Neutrophil (primary cell): ENCODE data around the gene SH2D7.

ENCODE experiments used
- H3K27ac ChIP-seq: fragments of 200-600 bp; sonication (generic); 2 replicates; pipeline ENCODE4 v1.5.1; 2016; ENCODE audit warnings: mild to moderate bottlenecking, moderate library complexity
- H3K27me3 ChIP-seq: fragments of 200-600 bp; sonication (generic); 2 replicates; pipeline ENCODE4 v1.6.0; 2016; ENCODE audit warnings: mild to moderate bottlenecking
- H3K36me3 ChIP-seq: fragments of 200-600 bp; sonication (generic); 2 replicates; pipeline ENCODE4 v1.5.1; 2017
- H3K4me1 ChIP-seq, 2 experiments: fragments of 200-600 bp in 1 of 2; sonication (generic) in 1 of 2; 1 replicate in 1 of 2; 2 replicates in 1 of 2; pipeline versions ENCODE4 v1.5.1 to v1.6.1; 2013 to 2016; ENCODE audit warnings: low read depth in 1 of 2, low read length in 1 of 2, mild to moderate bottlenecking in 1 of 2, moderate library complexity in 1 of 2; ENCODE audit not compliant: control insufficient read depth in 1 of 2, insufficient read depth in 1 of 2
- H3K4me3 ChIP-seq, 2 experiments: fragments of 200-600 bp in 1 of 2; sonication (generic) in 1 of 2; 1 replicate in 1 of 2; 2 replicates in 1 of 2; pipeline ENCODE4 v1.5.1; 2013 to 2016; ENCODE audit warnings: low read depth in 1 of 2, low read length in 1 of 2, mild to moderate bottlenecking in 1 of 2, moderate library complexity in 1 of 2
- H3K9me3 ChIP-seq: fragments of 200-600 bp; sonication (generic); 2 replicates; pipeline ENCODE4 v1.5.1; 2016
- CTCF ChIP-seq: fragments of 200-600 bp; sonication (generic); IDR thresholded peaks from 2 replicates; pipeline ENCODE4 v1.5.1; 2016; ENCODE audit warnings: antibody characterized with exemption

The SH2D7 gene

GRCh38 chr15:78052001-78052401 lies 40.4 kb upstream of the SH2D7 start:
- Histone ChIP-seq H3K27ac (peak overlapping the region; percentile 85), H3K9me3 (no peaks in the 10 kb centered on the region), H3K4me1 (peaks cover 85 to 91% of the 10 kb centered on the region in 2 experiments), H3K27me3 (no peaks in the 10 kb centered on the region), H3K4me3 (no peak overlapping the region), H3K36me3 (peaks cover 7% of the 10 kb centered on the region)
- no peak for TF ChIP-seq CTCF

GRCh38 chr15:78052545-78052944 lies 39.8 kb upstream of the SH2D7 start:
- Histone ChIP-seq H3K4me3 (no peak overlapping the region), H3K27ac (peak overlapping the region; percentile 85), H3K9me3 (no peaks in the 10 kb centered on the region), H3K36me3 (peaks cover 7% of the 10 kb centered on the region), H3K4me1 (peaks cover 85 to 91% of the 10 kb centered on the region in 2 experiments), H3K27me3 (no peaks in the 10 kb centered on the region)
- TF ChIP-seq CTCF: no peak

GRCh38 chr15:78054518-78054917 lies 37.8 kb upstream of the SH2D7 start:
- no peaks in the 10 kb centered on the region for H3K27me3 ChIP-seq
- no peaks in the 10 kb centered on the region for H3K9me3 ChIP-seq
- no peak overlapping the region for H3K27ac ChIP-seq
- no peak for TF ChIP-seq CTCF
- H3K36me3 ChIP-seq: peaks cover 7% of the 10 kb centered on the region
- peaks cover 85 to 91% of the 10 kb centered on the region in 2 experiments for H3K4me1 ChIP-seq
- no peak overlapping the region for H3K4me3 ChIP-seq

DNA sequence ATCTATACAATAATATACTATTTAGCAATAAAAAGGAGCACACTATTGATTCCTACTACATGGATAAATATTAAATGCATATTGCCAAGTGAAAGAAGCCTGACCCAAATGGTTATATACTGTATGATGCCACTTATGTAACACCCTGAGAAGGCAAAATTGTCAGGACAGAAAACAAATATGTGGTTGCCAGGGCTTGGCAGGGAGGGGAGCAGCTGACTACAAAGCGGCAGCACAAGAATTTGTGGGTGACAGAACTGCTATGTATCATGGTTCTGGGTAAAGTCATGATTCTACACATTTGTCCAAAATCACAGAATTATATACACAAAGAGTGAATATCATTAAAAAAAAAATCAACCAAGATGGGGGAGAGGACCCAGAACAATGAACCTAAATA lies 37.4 kb upstream of the SH2D7 start:
- no peak overlapping the region for H3K27ac ChIP-seq
- no peak overlapping the region for H3K4me3 ChIP-seq

GRCh38 chr15:78055919-78056713 lies 36.2 kb upstream of the SH2D7 start:
- Histone ChIP-seq H3K4me1 (peaks cover 70 to 82% of the 10 kb centered on the region in 2 experiments), H3K9me3 (no peaks in the 10 kb centered on the region), H3K27ac (peak overlapping the region; percentile 79), H3K36me3 (peaks cover 7% of the 10 kb centered on the region), H3K4me3 (no peak overlapping the region), H3K27me3 (no peaks in the 10 kb centered on the region)
- no peak for TF ChIP-seq CTCF

More for the DNA sequence above, 37.4 kb upstream of the SH2D7 start:
- Histone ChIP-seq H3K27me3 (no peaks in the 10 kb centered on the region), H3K36me3 (peaks cover 7% of the 10 kb centered on the region), H3K9me3 (no peaks in the 10 kb centered on the region), H3K4me1 (peaks cover 81 to 91% of the 10 kb centered on the region in 2 experiments)
- no peak for TF ChIP-seq CTCF
